HG03108 (cell line): Measurements from ENCODE around the gene ARHGAP32.

Experiments used
- ATAC-seq: cut with Tn5 transposase; IDR thresholded peaks from one replicate; pipeline ENCODE4 v1.9.1; 2021; ENCODE audit warnings: moderate library complexity; ENCODE audit not compliant: unreplicated experiment

The ARHGAP32 gene

GRCh38 chr11:128916681-128917080, 275.4 kb downstream of the ARHGAP32 start:
- ATAC-seq = no peak

- no peak for ATAC-seq
Observed at GRCh38 chr11:128916037-128916572, 276.0 kb downstream of the ARHGAP32 start.

GRCh38 chr11:128915149-128915521, 277.0 kb downstream of the ARHGAP32 start:
- no peak for ATAC-seq
